GM19193 (cell line): ENCODE data around the gene WDR37.
A peak's percentile ranks its signal among the peaks of the same experiment; 100 is the strongest.

ENCODE experiments used
- POLR2A ChIP-seq: IDR thresholded peaks from 4 replicates; pipeline ENCODE4 v1.6.1; 2011; ENCODE audit not compliant: insufficient read depth, insufficient read length; ENCODE audit errors: extremely low read depth

WDR37 gene

GRCh38 chr10:1056326-1057105 lies at the start of gene WDR37:
TSS of gene WDR37 (plus strand) at chr10:1056385. CDS start at chr10:1072156, 15,771 bp downstream.
- peak; percentile 84 for TF ChIP-seq POLR2A

GRCh38 chr10:1006573-1006972 lies 49.6 kb upstream of the WDR37 start:
- TF ChIP-seq POLR2A = no peak

- no peak for TF ChIP-seq POLR2A
Observed at GRCh38 chr10:1007583-1007982, 48.6 kb upstream of the WDR37 start.

GRCh38 chr10:1009071-1009494 lies 47.1 kb upstream of the WDR37 start:
- no peak for TF ChIP-seq POLR2A

GRCh38 chr10:1010703-1011102 lies 45.5 kb upstream of the WDR37 start:
- no peak for TF ChIP-seq POLR2A

GRCh38 chr10:1011696-1012095 lies 44.5 kb upstream of the WDR37 start:
- TF ChIP-seq POLR2A = no peak

GRCh38 chr10:1015688-1016087 lies 40.5 kb upstream of the WDR37 start:
- TF ChIP-seq POLR2A = no peak

GRCh38 chr10:1019362-1019761 lies 36.8 kb upstream of the WDR37 start:
- TF ChIP-seq POLR2A = peak; percentile 35

- TF ChIP-seq POLR2A = no peak
Observed at GRCh38 chr10:1020460-1020859, 35.7 kb upstream of the WDR37 start.

- TF ChIP-seq POLR2A = no peak
Observed at GRCh38 chr10:1020958-1021357, 35.2 kb upstream of the WDR37 start.

GRCh38 chr10:1022413-1022812 lies 33.8 kb upstream of the WDR37 start:
- TF ChIP-seq POLR2A = no peak

GRCh38 chr10:1024103-1024502 lies 32.1 kb upstream of the WDR37 start:
- TF ChIP-seq POLR2A = no peak

GRCh38 chr10:1025683-1026082 lies 30.5 kb upstream of the WDR37 start, which contains the start of gene IDI2:
TSS of gene IDI2 (minus strand) at chr10:1025859. CDS start at chr10:1024723, 1,136 bp downstream.
- no peak for TF ChIP-seq POLR2A

GRCh38 chr10:1026578-1026977 lies 29.6 kb upstream of the WDR37 start:
- TF ChIP-seq POLR2A = no peak

- no peak for TF ChIP-seq POLR2A
Observed at GRCh38 chr10:1029838-1030237, 26.3 kb upstream of the WDR37 start.

GRCh38 chr10:1033601-1034000 lies 22.6 kb upstream of the WDR37 start:
- TF ChIP-seq POLR2A = no peak

- no peak for TF ChIP-seq POLR2A
Observed at GRCh38 chr10:1034758-1035157, 21.4 kb upstream of the WDR37 start.

- no peak for TF ChIP-seq POLR2A
Observed at GRCh38 chr10:1035201-1035600, 21.0 kb upstream of the WDR37 start.

GRCh38 chr10:1036341-1036791 lies 19.8 kb upstream of the WDR37 start:
- peak; percentile 22 for TF ChIP-seq POLR2A
